ENCODE data around the gene NUP62CL.

The NUP62CL gene

GRCh38 chrX:107102980-107103379 is 103.3 kb downstream of the NUP62CL start:
- DNase-seq (ENCODE audit: low read depth): peak; percentile 6
- no peak overlapping the region for H3K4me3 ChIP-seq (ENCODE audit: low read depth, low read length)
- TF ChIP-seq MYC (IDR thresholded peaks at IDR 0.05; ENCODE audit: low read depth, low read length) (no peak), MAX (IDR thresholded peaks at IDR 0.05; ENCODE audit: low read depth, low read length) (no peak), CTCF (IDR thresholded peaks at IDR 0.05; ENCODE audit: low read depth, low read length) (no peak), POLR2A (IDR thresholded peaks at IDR 0.05; ENCODE audit: extremely low read depth, insufficient read length) (no peak)

GRCh38 chrX:107076158-107076557 is 130.1 kb downstream of the NUP62CL start:
- TF ChIP-seq CTCF (IDR thresholded peaks at IDR 0.05; ENCODE audit: low read depth, low read length): no peak
- TF ChIP-seq POLR2A (IDR thresholded peaks at IDR 0.05; ENCODE audit: extremely low read depth, insufficient read length): no peak
- TF ChIP-seq MYC (IDR thresholded peaks at IDR 0.05; ENCODE audit: low read depth, low read length): no peak
- no peak overlapping the region for H3K4me3 ChIP-seq (ENCODE audit: low read depth, low read length)
- no peak for DNase-seq (ENCODE audit: low read depth)

Data from NB4 (cell line).